Neural progenitor cell (in vitro differentiated cells): Measurements from ENCODE around the gene USE1. TPM values are rescaled to one million over a fixed set of nuclear protein-coding genes. Genes with fewer than 3 reads are reported as not detected.

ENCODE experiments used
- DNase-seq: peaks from one replicate; pipeline ENCODE4 v3.0.0-alpha.2; 2016; ENCODE audit warnings: low spot score
- H2AFZ ChIP-seq: fragments of 200-600 bp; sonication (generic); replicated peaks from 2 replicates; pipeline ENCODE4 v1.6.1; 2016; ENCODE audit warnings: antibody characterized with exemption
- H3F3A ChIP-seq: fragments of 200-600 bp; sonication (generic); 2 replicates; pipeline ENCODE4 v1.6.1; 2016; ENCODE audit warnings: antibody characterized with exemption, low read depth
- H3K27ac ChIP-seq: fragments of 200-600 bp; sonication (generic); 2 replicates; pipeline ENCODE4 v1.5.1; 2016; ENCODE audit warnings: mild to moderate bottlenecking
- H3K27me3 ChIP-seq: fragments of 200-600 bp; sonication (generic); 2 replicates; pipeline ENCODE4 v1.6.1; 2016; ENCODE audit warnings: mild to moderate bottlenecking, moderate library complexity
- H3K36me3 ChIP-seq: fragments of 200-600 bp; sonication (generic); 2 replicates; pipeline ENCODE4 v1.5.1; 2016
- H3K4me1 ChIP-seq: fragments of 200-600 bp; sonication (generic); 2 replicates; pipeline ENCODE4 v1.6.1; 2016; ENCODE audit warnings: mixed run types
- H3K4me2 ChIP-seq: fragments of 200-600 bp; sonication (generic); 2 replicates; pipeline ENCODE4 v1.6.1; 2016
- H3K4me3 ChIP-seq: fragments of 200-600 bp; sonication (generic); 2 replicates; pipeline ENCODE4 v1.5.1; 2016
- H3K79me2 ChIP-seq: fragments of 200-600 bp; sonication (generic); 2 replicates; pipeline ENCODE4 v1.6.1; 2016; ENCODE audit warnings: low read depth
- H3K9ac ChIP-seq: fragments of 200-600 bp; sonication (generic); 2 replicates; pipeline ENCODE4 v1.6.1; 2016
- H3K9me3 ChIP-seq: fragments of 200-600 bp; sonication (generic); 2 replicates; pipeline ENCODE4 v1.5.1; 2016; ENCODE audit warnings: low read depth
- H4K20me1 ChIP-seq: fragments of 200-600 bp; sonication (generic); 2 replicates; pipeline ENCODE4 v1.6.1; 2016; ENCODE audit warnings: low read depth
- H3K27ac Mint-ChIP-seq: 3 replicates; pipeline ENCODE4 v1.8.0; 2021; ENCODE audit warnings: mixed read lengths
- H3K27me3 Mint-ChIP-seq: 2 replicates; pipeline ENCODE4 v1.8.0; 2022; ENCODE audit warnings: low read depth, mild to moderate bottlenecking, inconsistent platforms, moderate library complexity, mixed read lengths; ENCODE audit not compliant: insufficient read depth
- H3K36me3 Mint-ChIP-seq: 3 replicates; pipeline ENCODE4 v1.8.0; 2021; ENCODE audit warnings: mixed read lengths
- H3K4me1 Mint-ChIP-seq: 3 replicates; pipeline ENCODE4 v1.8.0; 2021; ENCODE audit warnings: mixed read lengths
- H3K4me3 Mint-ChIP-seq: 3 replicates; pipeline ENCODE4 v1.8.0; 2021; ENCODE audit warnings: mild to moderate bottlenecking, moderate library complexity, mixed read lengths
- H3K9me3 Mint-ChIP-seq: 3 replicates; pipeline ENCODE4 v1.8.0; 2020; ENCODE audit warnings: mixed read lengths
- CTCF ChIP-seq: fragments of 200-600 bp; sonication (generic); IDR thresholded peaks from 2 replicates; pipeline ENCODE4 v1.5.1; 2017; ENCODE audit warnings: antibody characterized with exemption, mild to moderate bottlenecking
- EZH2 ChIP-seq: fragments of 200-600 bp; sonication (generic); IDR thresholded peaks from 2 replicates; pipeline ENCODE4 v1.6.1; 2017; ENCODE audit warnings: antibody characterized with exemption, mild to moderate bottlenecking, moderate library complexity
- EZH2phosphoT487 ChIP-seq: fragments of 200-600 bp; sonication (generic); IDR thresholded peaks from 2 replicates; pipeline ENCODE4 v1.6.1; 2017; ENCODE audit warnings: antibody characterized with exemption
- total RNA-seq: library from RNA; depleted of rRNA; stranded (reverse); fragments of >200 nt; gene quantifications from 2 replicates; pipeline ENCODE4 v1.2.3, GENCODE V29; 2015; ENCODE audit warnings: low replicate concordance

Gene USE1
- total RNA-seq, 1 donor from 2014 or later = 12.1 TPM

- Mint-ChIP-seq H3K9me3 (no peaks in the 10 kb centered on the region), H3K36me3 (no peaks in the 10 kb centered on the region), H3K27ac (no peak overlapping the region), H3K4me1 (peaks cover 16% of the 10 kb centered on the region), H3K27me3 (peaks cover 10% of the 10 kb centered on the region), H3K4me3 (no peak overlapping the region)
- H3K4me3 ChIP-seq = no peak overlapping the region
- H3K36me3 ChIP-seq = no peaks in the 10 kb centered on the region
- no peak overlapping the region for H3K4me2 ChIP-seq
- DNase-seq = no peak
- no peak overlapping the region for H3K27ac ChIP-seq
- H3F3A ChIP-seq = no peaks in the 10 kb centered on the region
- no peaks in the 10 kb centered on the region for H4K20me1 ChIP-seq
- H2AFZ ChIP-seq = no peak overlapping the region
- no peak overlapping the region for H3K9ac ChIP-seq
- H3K27me3 ChIP-seq = no peaks in the 10 kb centered on the region
- TF ChIP-seq EZH2phosphoT487 (no peak), EZH2 (no peak), CTCF (no peak)
- no peaks in the 10 kb centered on the region for H3K9me3 ChIP-seq
- H3K4me1 ChIP-seq = no peaks in the 10 kb centered on the region
- H3K79me2 ChIP-seq = no peaks in the 10 kb centered on the region
These were observed 44.1 kb downstream of the USE1 start for GRCh38 chr19:17259118-17259780.

- H3K9me3 Mint-ChIP-seq = no peaks in the 10 kb centered on the region
- H3K4me3 Mint-ChIP-seq = no peak overlapping the region
- Histone ChIP-seq H3K27ac (no peak overlapping the region), H3K9me3 (no peaks in the 10 kb centered on the region), H3K9ac (no peak overlapping the region), H3K79me2 (no peaks in the 10 kb centered on the region), H3K27me3 (no peaks in the 10 kb centered on the region), H2AFZ (no peak overlapping the region), H3K4me3 (no peak overlapping the region), H4K20me1 (no peaks in the 10 kb centered on the region), H3F3A (peaks cover 2% of the 10 kb centered on the region), H3K4me2 (no peak overlapping the region), H3K4me1 (no peaks in the 10 kb centered on the region), H3K36me3 (no peaks in the 10 kb centered on the region)
- peaks cover 18% of the 10 kb centered on the region for H3K4me1 Mint-ChIP-seq
- no peak overlapping the region for H3K27ac Mint-ChIP-seq
- no peak for DNase-seq
- no peaks in the 10 kb centered on the region for H3K36me3 Mint-ChIP-seq
- peaks cover 12% of the 10 kb centered on the region for H3K27me3 Mint-ChIP-seq
- TF ChIP-seq EZH2 (no peak), EZH2phosphoT487 (no peak), CTCF (no peak)
These were observed 44.8 kb downstream of the USE1 start for GRCh38 chr19:17259934-17260333.

- Mint-ChIP-seq H3K4me3 (peak overlapping the region; percentile 0), H3K27me3 (peaks cover 12% of the 10 kb centered on the region)
- H3K4me2 ChIP-seq = no peak overlapping the region
These were observed 45.7 kb downstream of the USE1 start for GRCh38 chr19:17260842-17261325.

More at GRCh38 chr19:17260842-17261325, 45.7 kb downstream of the USE1 start:
- peak overlapping the region; percentile 13 for H2AFZ ChIP-seq
- Mint-ChIP-seq H3K9me3 (no peaks in the 10 kb centered on the region), H3K4me1 (peaks cover 18% of the 10 kb centered on the region), H3K36me3 (no peaks in the 10 kb centered on the region), H3K27ac (no peak overlapping the region)
- H3K27ac ChIP-seq = no peak overlapping the region
- H3K9me3 ChIP-seq = no peaks in the 10 kb centered on the region
- TF ChIP-seq EZH2 = no peak
- TF ChIP-seq CTCF = peak; percentile 90
- no peaks in the 10 kb centered on the region for H3K27me3 ChIP-seq
- no peaks in the 10 kb centered on the region for H4K20me1 ChIP-seq
- no peaks in the 10 kb centered on the region for H3K79me2 ChIP-seq
- H3F3A ChIP-seq = peaks cover 9% of the 10 kb centered on the region
- H3K9ac ChIP-seq = no peak overlapping the region
- no peak overlapping the region for H3K4me3 ChIP-seq
- H3K4me1 ChIP-seq = no peaks in the 10 kb centered on the region
- DNase-seq = peak; percentile 89
- no peaks in the 10 kb centered on the region for H3K36me3 ChIP-seq
